Esophagus muscularis mucosa (tissue), 4 donors: ENCODE measurements around the gene ZNF80. TPM values are rescaled to one million over a fixed set of nuclear protein-coding genes. Genes with fewer than 3 reads are reported as not detected.

Source experiments
- DNase-seq: peaks from one replicate; pipeline ENCODE4 v3.0.0-alpha.2; 2017; ENCODE audit errors: extremely low spot score
- H3K27ac ChIP-seq, 4 donors: fragments of 200-600 bp; sonication (generic); replicated peaks in 1 of 4; 1 replicate in 3 of 4; 2 replicates in 1 of 4; pipeline ENCODE4 v1.5.1; 2016 to 2019; ENCODE audit warnings: mild to moderate bottlenecking in 1 of 4
- H3K27me3 ChIP-seq, 4 donors: fragments of 200-600 bp; sonication (generic); one replicate each; pipeline versions ENCODE4 v1.5.1 to v1.6.0; 2016 to 2019
- H3K36me3 ChIP-seq, 4 donors: fragments of 200-600 bp; sonication (generic); one replicate each; pipeline ENCODE4 v1.5.1; 2016 to 2019
- H3K4me1 ChIP-seq, 4 donors: fragments of 200-600 bp; sonication (generic); one replicate each; pipeline ENCODE4 v1.5.1; 2016 to 2019
- H3K4me3 ChIP-seq, 4 donors: fragments of 200-600 bp; sonication (generic); 1 replicate in 2 of 4; 2 replicates in 2 of 4; pipeline ENCODE4 v1.5.1; 2016 to 2019; ENCODE audit warnings: mild to moderate bottlenecking in 4 of 4, moderate library complexity in 1 of 4
- H3K9me3 ChIP-seq, 4 donors: fragments of 200-600 bp; sonication (generic); 1 replicate in 3 of 4; 2 replicates in 1 of 4; pipeline ENCODE4 v1.5.1; 2016 to 2019
- CTCF ChIP-seq, 3 experiments: fragments of 200-600 bp in 2 of 3; fragments of 450-650 bp in 1 of 3; sonication (generic) in 2 of 3; IDR thresholded peaks; one replicate each; pipeline ENCODE4 v1.5.1; 2017 to 2019; ENCODE audit warnings: antibody characterized with exemption in 3 of 3, mild to moderate bottlenecking in 2 of 3, moderate library complexity in 1 of 3
- EP300 ChIP-seq: sonication (generic); formaldehyde crosslinking; IDR thresholded peaks from one replicate; pipeline ENCODE4 v1.6.1; 2017; ENCODE audit warnings: antibody characterized with exemption
- POLR2A ChIP-seq: fragments of 450-650 bp; IDR thresholded peaks from one replicate; pipeline ENCODE4 v1.6.1; 2017; ENCODE audit warnings: antibody characterized with exemption, moderate library complexity, mild to moderate bottlenecking, low read depth
- POLR2AphosphoS5 ChIP-seq, 2 donors: sonication (generic); formaldehyde crosslinking; IDR thresholded peaks; one replicate each; pipeline ENCODE4 v1.6.1; 2017; ENCODE audit warnings: antibody characterized with exemption in 2 of 2
- WGBS: methylation state at CpG from one replicate; pipeline ENCODE4 v1.1.5; 2018; 5-methylcytosine and 5-hydroxymethylcytosine counted together
- intact Hi-C: fragments of 100-400 bp; cut with DNase I; formaldehyde crosslinking; loops from one replicate; pipeline ENCODE4 v1.15.1; 2023
- total RNA-seq, 4 donors: library from RNA; depleted of rRNA; stranded (reverse); fragments of >200 nt; gene quantifications; one replicate each; pipeline versions ENCODE4 v1.1.0 to v1.2.1, GENCODE V29; 2016

The ZNF80 gene
- total RNA-seq, 4 donors from 2014 or later, result not detected

GRCh38 chr3:114221881-114222264, 15.5 kb downstream of the ZNF80 start:
- no peak for DNase-seq
- H3K4me1 ChIP-seq, result no peaks in the 10 kb centered on the region
- no peaks in the 10 kb centered on the region for H3K27me3 ChIP-seq
- WGBS, result 100% methylated on average over 1 of the region's 1 CpG
- no peaks in the 10 kb centered on the region for H3K36me3 ChIP-seq
- H3K9me3 ChIP-seq, result peaks cover 0 to 19% (median 8%) of the 10 kb centered on the region in 4 donors
- no peak for TF ChIP-seq EP300
- TF ChIP-seq POLR2A, result no peak
- TF ChIP-seq POLR2AphosphoS5 (IDR thresholded peaks at IDR 0.05), result no peak
- no peak for TF ChIP-seq CTCF (IDR thresholded peaks at IDR 0.05)
- no peak overlapping the region for H3K27ac ChIP-seq
- intact Hi-C loops, result no loop called here
- H3K4me3 ChIP-seq, result no peak overlapping the region

GRCh38 chr3:114221165-114221880, 16.1 kb downstream of the ZNF80 start:
- intact Hi-C loops, result no loop called here
- H3K36me3 ChIP-seq, result no peaks in the 10 kb centered on the region
- no peak overlapping the region for H3K4me3 ChIP-seq
- no peak for DNase-seq
- H3K4me1 ChIP-seq, result no peaks in the 10 kb centered on the region
- H3K9me3 ChIP-seq, result peaks cover 0 to 19% (median 8%) of the 10 kb centered on the region in 4 donors
- TF ChIP-seq POLR2AphosphoS5 (IDR thresholded peaks at IDR 0.05) (no peak), CTCF (IDR thresholded peaks at IDR 0.05) (no peak), EP300 (no peak), POLR2A (no peak)
- H3K27me3 ChIP-seq, result no peaks in the 10 kb centered on the region
- 82% methylated on average over 9 of the region's 9 CpGs for WGBS
- H3K27ac ChIP-seq, result no peak overlapping the region

DNA sequence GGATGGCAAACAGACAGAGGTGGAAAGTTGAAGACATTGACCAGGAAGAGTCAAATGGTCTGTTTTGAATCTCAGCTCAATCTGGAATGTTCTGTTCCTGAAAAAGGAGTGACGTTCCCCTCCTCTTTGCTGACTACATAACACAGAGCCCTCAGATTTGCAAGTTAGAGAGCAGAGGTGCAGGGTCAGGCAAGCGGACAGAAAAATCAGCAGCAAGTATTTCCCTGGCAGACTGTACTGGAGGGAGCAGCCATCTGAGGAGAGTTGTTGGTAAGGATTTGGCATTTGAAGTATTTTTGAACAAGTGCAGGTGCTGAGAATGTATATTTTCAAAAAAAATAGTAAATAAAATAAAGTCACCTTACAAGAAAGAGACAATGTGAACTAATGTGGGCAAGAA, 17.6 kb downstream of the ZNF80 start:
- intact Hi-C loops, result no loop called here
- Histone ChIP-seq H3K36me3 (no peaks in the 10 kb centered on the region), H3K27ac (no peak overlapping the region), H3K27me3 (no peaks in the 10 kb centered on the region), H3K9me3 (peaks cover 0 to 5% (median 2%) of the 10 kb centered on the region in 4 donors), H3K4me3 (no peak overlapping the region), H3K4me1 (no peaks in the 10 kb centered on the region)
- TF ChIP-seq EP300 (no peak), CTCF (IDR thresholded peaks at IDR 0.05) (no peak), POLR2A (no peak), POLR2AphosphoS5 (IDR thresholded peaks at IDR 0.05) (no peak)
- no peak for DNase-seq
- 60% methylated on average over 2 of the region's 2 CpGs for WGBS

DNA sequence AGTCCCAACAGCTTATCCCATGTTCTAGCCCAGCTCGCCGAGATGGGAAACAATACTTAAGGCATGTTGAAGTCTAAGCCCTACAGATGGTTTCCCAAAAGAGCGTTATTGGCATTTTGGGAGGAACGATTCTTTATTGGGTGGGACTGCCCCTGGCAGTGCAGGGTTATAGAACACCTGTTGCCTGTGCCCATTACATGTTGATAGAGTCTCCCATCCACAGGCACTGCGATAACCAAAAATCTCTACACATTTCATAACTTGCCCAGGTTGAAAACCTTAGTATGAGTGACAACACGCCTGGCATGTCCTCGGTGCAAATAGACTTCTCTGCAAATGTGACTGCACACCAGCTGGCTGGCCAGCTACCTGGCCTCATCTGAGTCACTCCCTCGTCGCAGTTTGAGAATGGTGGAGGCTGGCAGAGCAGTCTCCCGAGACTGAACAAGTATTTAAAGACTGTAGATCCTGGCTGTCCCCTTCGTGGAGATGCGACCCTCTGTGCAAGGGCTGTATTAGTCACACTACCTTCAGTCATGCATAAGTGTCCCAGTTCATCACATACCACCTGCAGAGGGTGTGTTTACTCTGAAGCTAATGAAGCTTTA, 18.7 kb downstream of the ZNF80 start:
- intact Hi-C loops, result no loop called here
- WGBS, result 94% methylated on average over 8 of the region's 12 CpGs
- H3K27me3 ChIP-seq, result no peaks in the 10 kb centered on the region
- no peak overlapping the region for H3K4me3 ChIP-seq
- H3K27ac ChIP-seq, result no peak overlapping the region
- peaks cover 0 to 9% (median 8%) of the 10 kb centered on the region in 4 donors for H3K4me1 ChIP-seq
- DNase-seq, result no peak
- TF ChIP-seq EP300 (no peak), POLR2AphosphoS5 (IDR thresholded peaks at IDR 0.05) (no peak), POLR2A (no peak), CTCF (IDR thresholded peaks at IDR 0.05) (no peak)
- no peaks in the 10 kb centered on the region for H3K36me3 ChIP-seq
- H3K9me3 ChIP-seq, result no peaks in the 10 kb centered on the region
